Measurements from ENCODE around the gene PARN.

GRCh38 chr16:14565688-14566025 lies 64.4 kb downstream of the PARN start:
- TF ChIP-seq POLR2A (IDR thresholded peaks at IDR 0.05), result no peak
- no peak for TF ChIP-seq EP300 (IDR thresholded peaks at IDR 0.05)
- no peak for TF ChIP-seq CTCF (IDR thresholded peaks at IDR 0.05)

Data from stomach (tissue), 4 donors.